HepG2 (cell line): Measurements from ENCODE around the gene KCTD19. TPM values are rescaled to one million over a fixed set of nuclear protein-coding genes. Genes with fewer than 3 reads are reported as not detected.

ENCODE experiments used
- ATAC-seq: fragments of 200-7000 bp; cut with Tn5 transposase; 3 replicates; pipeline ENCODE4 v1.9.1; 2020; ENCODE audit warnings: mild to moderate bottlenecking, moderate library complexity
- BruUV-seq: library from RNA; stranded (reverse); fragments of 400-500 nt; replicated peaks from 2 replicates; lab custom pipeline; 2021; lab: Mats Ljungman, UMichigan
- CTCF ChIA-PET: fragments of 300-600 bp; formaldehyde crosslinking; extraction: SDS; loops from one replicate; lab custom pipeline; 2021; ENCODE audit warnings: low total read pairs, inconsistent platforms, low intra/inter-chr PET ratio; lab: Yijun Ruan, JAX
- POLR2A ChIA-PET: fragments of 350-600 bp; sonication (Branson Sonifier 250); formaldehyde crosslinking; loops from one replicate; lab custom pipeline; 2020; ENCODE audit warnings: antibody characterized with exemption, inconsistent platforms; lab: Yijun Ruan, JAX
- DNase-seq: peaks from one replicate; pipeline ENCODE4 v3.0.0-alpha.2; 2015; ENCODE audit warnings: low spot score
- FAIRE-seq: peaks from 3 replicates; lab custom pipeline; 2011; peaks lifted over from hg19 to GRCh38; lab: Jason Lieb, UNC
- H2AFZ ChIP-seq: one replicate; pipeline ENCODE4 v1.6.1; 2011; ENCODE audit warnings: low read length, inconsistent platforms
- H3K27ac ChIP-seq: fragments of 300-600 bp; 3 replicates; pipeline ENCODE4 v1.8.0; 2011; ENCODE audit warnings: mixed run types, mild to moderate bottlenecking, mixed read lengths, low read length, inconsistent platforms; ENCODE audit not compliant: insufficient read depth; ENCODE audit errors: extremely low read length
- H3K27me3 ChIP-seq, 2 experiments: fragments of 200-600 bp in 1 of 2; 2 replicates in 1 of 2; 3 replicates in 1 of 2; pipeline versions ENCODE4 v1.6.0 to v1.8.0; 2011; ENCODE audit warnings: low read length in 2 of 2, mild to moderate bottlenecking in 2 of 2, moderate library complexity in 2 of 2, inconsistent platforms in 1 of 2; ENCODE audit not compliant: insufficient read depth in 2 of 2, control insufficient read depth in 1 of 2
- H3K36me3 ChIP-seq, 2 experiments: fragments of 200-600 bp in 1 of 2; replicated peaks in 1 of 2; 2 replicates in 1 of 2; 3 replicates in 1 of 2; pipeline versions ENCODE4 v1.5.1 to v1.8.0; 2011; ENCODE audit warnings: low read length in 2 of 2, inconsistent platforms in 1 of 2; ENCODE audit not compliant: insufficient read depth in 2 of 2, control insufficient read depth in 1 of 2
- H3K4me1 ChIP-seq: 2 replicates; pipeline ENCODE4 v1.5.1; 2012; ENCODE audit warnings: low read length, inconsistent platforms; ENCODE audit not compliant: insufficient read depth
- H3K4me2 ChIP-seq: 2 replicates; pipeline ENCODE4 v1.6.0; 2011; ENCODE audit warnings: low read depth, low read length, inconsistent platforms
- H3K4me3 ChIP-seq, 3 experiments: fragments of 200-600 bp in 1 of 3; sonication (generic), shearing (Covaris generic) in 1 of 3; replicated peaks in 1 of 3; 2 replicates each; pipeline ENCODE4 v1.5.1; 2011 to 2016; ENCODE audit warnings: low read length in 3 of 3, inconsistent platforms in 2 of 3, low read depth in 2 of 3, mild to moderate bottlenecking in 2 of 3, control low read depth in 1 of 3, mixed read lengths in 1 of 3; ENCODE audit not compliant: insufficient read depth in 1 of 3
- H3K79me2 ChIP-seq: one replicate; pipeline ENCODE4 v1.6.1; 2011; ENCODE audit warnings: low read length, inconsistent platforms; ENCODE audit not compliant: insufficient read depth
- H3K9ac ChIP-seq: 2 replicates; pipeline ENCODE4 v1.6.0; 2011; ENCODE audit warnings: mild to moderate bottlenecking, low read depth, low read length, inconsistent platforms; ENCODE audit not compliant: insufficient read depth
- H3K9me3 ChIP-seq: 2 replicates; pipeline ENCODE4 v1.5.1; 2012; ENCODE audit warnings: mild to moderate bottlenecking, low read length
- H4K20me1 ChIP-seq: 2 replicates; pipeline ENCODE4 v1.6.0; 2011; ENCODE audit warnings: inconsistent platforms, mild to moderate bottlenecking, low read length, moderate library complexity; ENCODE audit not compliant: insufficient read depth
- ARID3A ChIP-seq: IDR thresholded peaks from 2 replicates; pipeline ENCODE4 v1.6.1; 2012; ENCODE audit warnings: low read depth, low read length, improper control_type of control experiment
- CEBPB ChIP-seq: IDR thresholded peaks from 2 replicates; pipeline ENCODE4 v1.6.1; 2011; ENCODE audit warnings: low read depth, low read length, improper control_type of control experiment, borderline replicate concordance
- CHCHD3 ChIP-seq: sonication (generic); formaldehyde crosslinking; IDR thresholded peaks from 2 replicates; pipeline ENCODE4 v1.8.0; 2022; ENCODE audit warnings: mild to moderate bottlenecking, missing genetic modification reagents, moderate library complexity
- CHD4 ChIP-seq: fragments of 200-600 bp; sonication (generic); IDR thresholded peaks from 2 replicates; pipeline ENCODE4 v1.7.0; 2017; ENCODE audit warnings: mild to moderate bottlenecking, low read length, borderline replicate concordance
- CTCF ChIP-seq: sonication (generic); formaldehyde crosslinking; IDR thresholded peaks from 2 replicates; pipeline ENCODE4 v1.5.0; 2020; ENCODE audit warnings: mild to moderate bottlenecking, missing genetic modification reagents, moderate library complexity
- FOXA3 ChIP-seq: IDR thresholded peaks from 2 replicates; pipeline ENCODE4 v1.6.1; 2016; ENCODE audit warnings: missing genetic modification reagents, missing compliant biosample characterization
- NONO ChIP-seq, 2 experiments: fragments of 450-650 bp in 1 of 2; sonication (generic) in 1 of 2; formaldehyde crosslinking in 1 of 2; IDR thresholded peaks in 1 of 2; conservative IDR thresholded peaks in 1 of 2; 2 replicates each; pipeline versions ENCODE4 v1.6.1 to v1.8.0; 2017 to 2022; ENCODE audit warnings: mild to moderate bottlenecking in 1 of 2, missing genetic modification reagents in 1 of 2, moderate library complexity in 1 of 2
- NRL ChIP-seq: sonication (generic); formaldehyde crosslinking; IDR thresholded peaks from 2 replicates; pipeline ENCODE4 v1.5.0; 2020; ENCODE audit warnings: missing genetic modification reagents, mild to moderate bottlenecking, moderate library complexity, borderline replicate concordance
- PATZ1 ChIP-seq: sonication (generic); formaldehyde crosslinking; IDR thresholded peaks from 2 replicates; pipeline ENCODE4 v1.4.0; 2020; ENCODE audit warnings: missing genetic modification reagents
- PCBP2 ChIP-seq: fragments of 200-400 bp; formaldehyde crosslinking; optimal IDR thresholded peaks from 2 replicates; pipeline ENCODE3; 2018; ENCODE audit warnings: low read length, low read depth; ENCODE audit not compliant: poor library complexity, severe bottlenecking
- SMC3 ChIP-seq: IDR thresholded peaks from 2 replicates; pipeline ENCODE4 v1.6.1; 2011; ENCODE audit warnings: low read length, improper control_type of control experiment
- STAG1 ChIP-seq: sonication (generic); formaldehyde crosslinking; IDR thresholded peaks from 2 replicates; pipeline ENCODE4 v1.4.0; 2020; ENCODE audit warnings: missing genetic modification reagents
- TFE3 ChIP-seq: IDR thresholded peaks from 2 replicates; pipeline ENCODE4 v1.6.1; 2016
- ZNF362 ChIP-seq: sonication (generic); formaldehyde crosslinking; IDR thresholded peaks from 2 replicates; pipeline ENCODE4 v1.4.0; 2020; ENCODE audit warnings: missing genetic modification reagents, mild to moderate bottlenecking, borderline replicate concordance
- in situ Hi-C: cut with HindIII; loops from 2 replicates; pipeline ENCODE4 v1.10.0; 2017; ENCODE audit warnings: low pct_unique_long_range_greater_than_20kb; ENCODE audit not compliant: extremely low pct_ligation_motif_present
- intact Hi-C: fragments of 100-400 bp; cut with micrococcal nuclease; formaldehyde crosslinking; loops from one replicate; pipeline ENCODE4 v1.10.0; 2022; ENCODE audit not compliant: unreplicated experiment
- polyA plus RNA-seq, 8 experiments: library from polyadenylated mRNA; depleted of rRNA in 3 of 8; stranded (reverse) in 7 of 8; unstranded in 1 of 8; fragments of >200 nt; fragmentation: Illumina TruSeq in 4 of 8; extraction: Trizol in 4 of 8; gene quantifications; 2 replicates each; pipeline versions ENCODE4 v1.2.1 to v1.2.3, GENCODE V29; 2011 to 2016; ENCODE audit warnings: low read depth in 4 of 8, missing spikeins in 1 of 8, mixed read lengths in 1 of 8; ENCODE audit not compliant: insufficient read depth in 1 of 8
- total RNA-seq, 5 experiments: library from RNA; depleted of rRNA; stranded (reverse); fragments of >200 nt; fragmentation: Illumina TruSeq; extraction: Trizol; gene quantifications; 2 replicates each; pipeline ENCODE4 v1.2.3, GENCODE V29; 2016; ENCODE audit warnings: low read depth in 1 of 5

KCTD19 gene
- total and polyA plus RNA-seq, 2 of the 13 experiments (the other 11 are each of a cell fraction or from before 2014, with no cell fraction given), result not detected

- no peak for TF ChIP-seq NONO (IDR thresholded peaks at IDR 0.05)
- no peak for TF ChIP-seq NONO (CRISPR knock-in tag; conservative IDR thresholded peaks at IDR 0.05)
These were observed 23.8 kb upstream of the KCTD19 start (continued) for GRCh38 chr16:67350324-67350723.

- Histone ChIP-seq H3K27ac (no peak overlapping the region), H2AFZ (no peak overlapping the region), H3K36me3 (no peaks in the 10 kb centered on the region), H4K20me1 (no peaks in the 10 kb centered on the region), H3K79me2 (no peaks in the 10 kb centered on the region), H3K4me1 (peaks cover 28% of the 10 kb centered on the region), H3K27me3 (no peaks in the 10 kb centered on the region), H3K9me3 (no peaks in the 10 kb centered on the region), H3K4me3 (no peak overlapping the region), H3K4me2 (no peak overlapping the region), H3K9ac (no peak overlapping the region)
- BruUV-seq, result no TSS peak
- POLR2A ChIA-PET, result no interaction called here
- DNase-seq (peak; percentile 53), FAIRE-seq (no peak), ATAC-seq (peak; percentile 59; the same call in 2 of the 3 replicates)
- CTCF ChIA-PET, result interaction anchor here (0.6 to 1.3 kb wide), 4 partner anchors 45 to 116 kb away, joined by 3 to 4 read pairs (median 4); no protein-coding TSS in a partner anchor
- intact Hi-C loops (loop anchor here (1.0 to 2.0 kb wide), 2 partner anchors 44 to 58 kb away; partner anchors contain the start of gene TPPP3), in situ Hi-C loops (no loop called here)
- TF ChIP-seq FOXA3 (CRISPR knock-in tag) (0 out of 2 replicates have a peak, but pooled peaks have one; percentile 7), CEBPB (no peak), ZNF362 (CRISPR knock-in tag) (peak; percentile 49; the same call in 1 of the 2 replicates), NRL (no peak), CTCF (CRISPR knock-in tag) (peak; percentile 45), ARID3A (peak; percentile 83; the same call in 1 of the 2 replicates), PCBP2 (no peak), SMC3 (peak; percentile 25; the same call in 1 of the 2 replicates), TFE3 (CRISPR knock-in tag) (no peak), CHD4 (no peak), PATZ1 (CRISPR knock-in tag) (0 out of 2 replicates have a peak, but pooled peaks have one; percentile 17), CHCHD3 (no peak), STAG1 (CRISPR knock-in tag) (peak; percentile 51)
These were observed 22.6 kb upstream of the KCTD19 start for GRCh38 chr16:67349172-67349571.
